Bronchial epithelial cell (primary cell): ENCODE measurements around the gene REPIN1. TPM values are rescaled to one million over a fixed set of nuclear protein-coding genes. Genes with fewer than 3 reads are reported as not detected.

ENCODE experiments used
- DNase-seq: peaks from one replicate; pipeline ENCODE4 v3.0.0-alpha.2; 2010; ENCODE audit warnings: low read depth
- FAIRE-seq: peaks from 2 replicates; lab custom pipeline; 2011; peaks lifted over from hg19 to GRCh38; lab: Jason Lieb, UNC
- H3K27me3 ChIP-seq: 2 replicates; pipeline ENCODE4 v1.5.1; 2011; ENCODE audit warnings: low read length; ENCODE audit not compliant: control insufficient read depth, insufficient read depth
- H3K36me3 ChIP-seq: 2 replicates; pipeline ENCODE4 v1.5.1; 2011; ENCODE audit warnings: low read length; ENCODE audit not compliant: control insufficient read depth, insufficient read depth
- H3K4me3 ChIP-seq: 2 replicates; pipeline ENCODE4 v1.5.1; 2011; ENCODE audit warnings: mild to moderate bottlenecking, low read depth, low read length, control low read depth
- CTCF ChIP-seq: IDR thresholded peaks from 2 replicates; pipeline ENCODE4 v1.5.1; 2011; ENCODE audit warnings: mild to moderate bottlenecking, moderate library complexity, low read length, control low read depth, inconsistent platforms; ENCODE audit not compliant: insufficient read depth, severe bottlenecking
- total RNA-seq: library from RNA; depleted of rRNA; stranded (reverse); fragments of >200 nt; gene quantifications from 2 replicates; pipeline ENCODE4 v1.2.1, GENCODE V29; 2014

Gene REPIN1
- total RNA-seq, 1 donor from 2014 or later: 26.1 TPM

GRCh38 chr7:150358988-150359621 lies 9.5 kb upstream of the REPIN1 start:
- H3K4me3 ChIP-seq: no peak overlapping the region
- FAIRE-seq (no peak), DNase-seq (no peak)
- no peaks in the 10 kb centered on the region for H3K36me3 ChIP-seq
- H3K27me3 ChIP-seq: no peaks in the 10 kb centered on the region
- no peak for TF ChIP-seq CTCF

DNA sequence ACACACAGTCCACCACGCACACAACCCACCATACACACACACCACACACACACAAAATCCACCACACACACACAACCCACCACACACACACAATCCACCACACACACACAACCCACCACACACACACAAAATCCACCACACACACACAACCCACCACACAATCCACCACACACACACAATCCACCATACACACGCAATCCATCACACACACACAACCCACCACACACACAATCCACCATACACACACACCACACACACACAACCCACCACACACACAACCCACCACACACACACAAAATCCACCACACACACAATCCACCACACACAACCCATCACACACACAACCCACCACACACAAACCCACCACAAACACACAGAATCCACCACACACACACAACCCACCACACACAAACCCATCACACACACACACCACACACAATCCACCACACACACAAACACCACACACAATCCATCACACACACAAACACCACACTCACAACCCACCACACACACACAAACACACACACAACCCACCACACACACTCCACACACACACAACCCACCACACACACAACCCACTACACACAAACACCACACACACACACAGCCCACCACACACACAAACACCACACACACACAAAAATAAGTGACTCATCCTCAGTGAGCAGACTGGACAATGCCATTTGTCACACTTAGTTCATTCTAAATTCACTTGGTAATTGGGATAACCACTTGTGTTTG lies 8.8 kb upstream of the REPIN1 start:
- H3K27me3 ChIP-seq: no peaks in the 10 kb centered on the region
- H3K4me3 ChIP-seq: no peak overlapping the region
- DNase-seq: no peak
- H3K36me3 ChIP-seq: no peaks in the 10 kb centered on the region
- no peak for TF ChIP-seq CTCF
- peak; percentile 28 for FAIRE-seq

DNA sequence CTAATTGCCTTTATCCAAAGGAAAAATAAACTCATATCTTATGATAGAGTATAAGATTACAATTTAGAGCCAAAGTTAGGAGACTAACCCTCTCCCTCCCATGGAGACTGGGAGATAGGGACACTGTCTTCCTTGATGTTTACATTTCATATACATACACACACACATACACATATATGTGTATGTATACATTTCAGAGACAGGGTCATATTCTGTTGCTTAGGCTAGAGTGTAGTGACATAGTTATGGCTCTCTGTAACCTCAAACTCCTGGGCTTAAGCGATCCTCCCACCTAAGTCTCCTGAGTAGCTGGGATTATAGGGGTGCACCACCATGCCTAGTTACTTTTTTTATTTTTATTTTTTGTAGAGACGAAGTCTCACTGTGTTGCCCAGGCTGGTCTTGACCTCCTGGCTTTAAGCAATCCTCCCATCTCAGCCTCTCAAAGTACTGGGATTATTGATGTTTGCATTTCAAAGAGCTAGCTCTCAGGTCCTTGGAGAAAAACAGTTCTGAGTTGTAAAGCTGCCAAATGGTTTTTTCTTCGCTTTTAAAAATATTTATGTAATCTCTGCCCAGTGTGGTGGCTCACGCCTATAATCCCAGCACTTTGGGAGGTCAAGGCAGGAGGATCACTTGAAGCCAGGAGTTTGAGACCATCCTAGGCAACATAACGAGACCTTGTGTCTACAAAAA lies 8.1 kb upstream of the REPIN1 start:
- no peak for DNase-seq
- Histone ChIP-seq H3K4me3 (no peak overlapping the region), H3K36me3 (no peaks in the 10 kb centered on the region), H3K27me3 (no peaks in the 10 kb centered on the region)
- FAIRE-seq: no peak
- TF ChIP-seq CTCF: no peak

GRCh38 chr7:150361402-150361801 lies 7.2 kb upstream of the REPIN1 start:
- no peak for FAIRE-seq
- H3K27me3 ChIP-seq: no peaks in the 10 kb centered on the region
- TF ChIP-seq CTCF: no peak
- H3K36me3 ChIP-seq: no peaks in the 10 kb centered on the region
- no peak for DNase-seq
- H3K4me3 ChIP-seq: no peak overlapping the region

- no peak for FAIRE-seq
Observed at GRCh38 chr7:150361807-150362621, 6.6 kb upstream of the REPIN1 start.

More at GRCh38 chr7:150361807-150362621, 6.6 kb upstream of the REPIN1 start:
- Histone ChIP-seq H3K27me3 (no peaks in the 10 kb centered on the region), H3K4me3 (no peak overlapping the region), H3K36me3 (no peaks in the 10 kb centered on the region)
- DNase-seq: no peak
- TF ChIP-seq CTCF: no peak
